Measurements from ENCODE around the gene MAPK4.

- TF ChIP-seq POLR2AphosphoS5 (IDR thresholded peaks at IDR 0.05; ENCODE audit: low read depth, low read length) (no peak), TAF1 (IDR thresholded peaks at IDR 0.05; ENCODE audit: borderline replicate concordance, low read depth, low read length) (no peak), POLR2A (IDR thresholded peaks at IDR 0.05; ENCODE audit: low read depth, low read length) (no peak)
These were observed 93.7 kb downstream of the MAPK4 start for GRCh38 chr18:50653402-50654093.

Measured in GM12892 (cell line).